Colonic mucosa (tissue), 4 donors: Measurements from ENCODE around the gene PDIA4. TPM values are rescaled to one million over a fixed set of nuclear protein-coding genes. Genes with fewer than 3 reads are reported as not detected.

Source experiments
- DNase-seq: peaks from one replicate; pipeline ENCODE4 v3.0.0-alpha.2; 2020
- H3K27ac ChIP-seq: fragments of 200-600 bp; one replicate; pipeline ENCODE4 v1.8.0; 2021
- H3K27me3 ChIP-seq: fragments of 200-600 bp; one replicate; pipeline ENCODE4 v1.8.0; 2021
- H3K36me3 ChIP-seq: fragments of 200-600 bp; one replicate; pipeline ENCODE4 v1.8.0; 2021
- H3K4me1 ChIP-seq: fragments of 200-600 bp; one replicate; pipeline ENCODE4 v1.8.0; 2021; ENCODE audit warnings: mild to moderate bottlenecking
- H3K4me3 ChIP-seq: fragments of 200-600 bp; one replicate; pipeline ENCODE4 v1.8.0; 2021
- H3K9ac ChIP-seq, 2 donors: one replicate each; pipeline ENCODE4 v1.7.0; 2013; ENCODE audit warnings: control low read depth in 2 of 2, low read depth in 2 of 2, low read length in 2 of 2
- H3K9me3 ChIP-seq: fragments of 200-600 bp; one replicate; pipeline ENCODE4 v1.8.0; 2021
- intact Hi-C: fragments of 100-400 bp; cut with DNase I; formaldehyde crosslinking; loops from one replicate; pipeline ENCODE4 v1.14.1; 2022
- total RNA-seq, 2 donors: library from RNA; stranded (reverse); fragmentation: NEBNext Ultra II Directional in 1 of 2; extraction: Animal tissue kit (Norgen Biotek cat#: 25700) in 1 of 2; gene quantifications; one replicate each; pipeline ENCODE4 v1.2.1, GENCODE V29; 2021
- TF ChIP-seq, protein P1 (sequence below): fragments of 200-600 bp; IDR thresholded peaks from one replicate; pipeline ENCODE4 v1.8.0; 2022; ENCODE audit warnings: antibody characterized with exemption, mild to moderate bottlenecking
- donor health status: healthy.
- donor health status: DM: no; HTN: no; CAD: no.
- donor health status: DM: no; HTN: no; CAD: no.

The PDIA4 gene
- total RNA-seq, 2 donors from 2014 or later: 218 to 485 TPM

DNA sequence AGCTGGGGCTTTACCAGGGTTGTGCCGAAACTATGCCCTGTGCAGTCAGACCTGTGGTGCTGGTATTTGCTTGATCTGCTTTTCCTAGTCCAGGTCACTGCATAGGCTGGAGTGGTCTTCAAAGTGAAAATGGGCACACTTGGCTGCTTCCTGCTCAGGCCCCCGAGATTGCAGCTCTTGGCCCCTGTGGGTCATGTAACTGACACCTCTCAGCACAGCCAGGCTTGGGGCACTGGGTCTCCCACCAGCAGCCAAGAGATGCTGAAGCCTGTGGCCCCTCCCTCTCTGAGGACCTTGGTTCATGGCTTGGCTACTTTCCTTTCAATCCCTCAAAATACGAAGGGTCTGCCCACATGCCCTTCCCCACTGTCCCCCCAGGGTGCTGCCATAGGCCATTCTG is 33.7 kb downstream of the PDIA4 start:
- no peak for DNase-seq
- TF ChIP-seq, protein P1, sequence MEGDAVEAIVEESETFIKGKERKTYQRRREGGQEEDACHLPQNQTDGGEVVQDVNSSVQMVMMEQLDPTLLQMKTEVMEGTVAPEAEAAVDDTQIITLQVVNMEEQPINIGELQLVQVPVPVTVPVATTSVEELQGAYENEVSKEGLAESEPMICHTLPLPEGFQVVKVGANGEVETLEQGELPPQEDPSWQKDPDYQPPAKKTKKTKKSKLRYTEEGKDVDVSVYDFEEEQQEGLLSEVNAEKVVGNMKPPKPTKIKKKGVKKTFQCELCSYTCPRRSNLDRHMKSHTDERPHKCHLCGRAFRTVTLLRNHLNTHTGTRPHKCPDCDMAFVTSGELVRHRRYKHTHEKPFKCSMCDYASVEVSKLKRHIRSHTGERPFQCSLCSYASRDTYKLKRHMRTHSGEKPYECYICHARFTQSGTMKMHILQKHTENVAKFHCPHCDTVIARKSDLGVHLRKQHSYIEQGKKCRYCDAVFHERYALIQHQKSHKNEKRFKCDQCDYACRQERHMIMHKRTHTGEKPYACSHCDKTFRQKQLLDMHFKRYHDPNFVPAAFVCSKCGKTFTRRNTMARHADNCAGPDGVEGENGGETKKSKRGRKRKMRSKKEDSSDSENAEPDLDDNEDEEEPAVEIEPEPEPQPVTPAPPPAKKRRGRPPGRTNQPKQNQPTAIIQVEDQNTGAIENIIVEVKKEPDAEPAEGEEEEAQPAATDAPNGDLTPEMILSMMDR: no peak
- Histone ChIP-seq H3K9ac (no peak overlapping the region), H3K4me3 (no peak overlapping the region), H3K9me3 (no peaks in the 10 kb centered on the region), H3K36me3 (no peaks in the 10 kb centered on the region), H3K4me1 (no peaks in the 10 kb centered on the region), H3K27ac (no peak overlapping the region), H3K27me3 (no peaks in the 10 kb centered on the region)
- intact Hi-C loops: no loop called here

DNA sequence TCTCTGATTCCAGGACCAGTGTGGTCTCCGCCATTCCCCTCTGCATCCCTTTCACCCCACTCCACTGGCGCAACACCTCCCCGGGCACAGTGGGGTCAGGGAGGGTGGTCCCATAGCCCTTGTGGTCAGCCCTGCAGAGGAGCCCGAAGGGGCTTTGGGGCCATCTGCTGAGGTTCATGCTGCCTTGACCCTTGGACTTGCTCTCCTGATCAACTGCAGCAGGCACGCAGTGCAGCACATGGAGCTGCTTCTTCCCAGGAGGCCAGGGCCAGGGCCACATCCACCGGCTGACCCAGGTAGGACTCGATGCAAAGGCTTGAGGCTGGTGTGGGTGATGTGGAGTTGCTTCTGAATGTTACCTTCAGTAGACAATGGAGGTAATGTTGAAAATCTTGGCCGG is 35.1 kb downstream of the PDIA4 start:
- intact Hi-C loops: no loop called here
- TF ChIP-seq, protein P1: no peak
- DNase-seq: no peak
- Histone ChIP-seq H3K27me3 (no peaks in the 10 kb centered on the region), H3K4me1 (no peaks in the 10 kb centered on the region), H3K9me3 (no peaks in the 10 kb centered on the region), H3K36me3 (no peaks in the 10 kb centered on the region), H3K27ac (no peak overlapping the region), H3K4me3 (no peak overlapping the region), H3K9ac (no peak overlapping the region)

DNA sequence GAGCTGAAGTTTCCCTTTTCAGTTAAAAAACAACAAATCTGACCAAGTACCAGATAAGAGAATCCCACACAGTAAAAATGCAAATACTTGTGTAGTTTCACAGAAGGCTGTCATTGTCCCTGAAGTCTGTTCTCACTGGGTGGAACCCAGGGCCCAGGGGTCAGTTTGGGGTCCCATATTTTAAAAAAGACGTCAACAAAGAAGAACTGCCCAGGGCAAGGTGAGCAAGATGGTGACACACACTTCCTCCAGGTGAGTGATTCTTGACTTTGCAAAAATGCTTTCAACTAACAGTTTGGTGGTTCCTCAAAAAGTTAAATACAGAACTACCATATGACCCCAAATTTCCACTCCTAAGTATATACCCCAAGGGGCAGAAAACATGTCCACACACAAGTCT is 36.8 kb downstream of the PDIA4 start:
- H3K27ac ChIP-seq: no peak overlapping the region
- intact Hi-C loops: no loop called here
- H3K36me3 ChIP-seq: no peaks in the 10 kb centered on the region
- H3K27me3 ChIP-seq: no peaks in the 10 kb centered on the region
- H3K4me3 ChIP-seq: no peak overlapping the region
- H3K9ac ChIP-seq: no peak overlapping the region
- TF ChIP-seq, protein P1: no peak
- H3K4me1 ChIP-seq: no peaks in the 10 kb centered on the region
- DNase-seq: no peak
- H3K9me3 ChIP-seq: no peaks in the 10 kb centered on the region

DNA sequence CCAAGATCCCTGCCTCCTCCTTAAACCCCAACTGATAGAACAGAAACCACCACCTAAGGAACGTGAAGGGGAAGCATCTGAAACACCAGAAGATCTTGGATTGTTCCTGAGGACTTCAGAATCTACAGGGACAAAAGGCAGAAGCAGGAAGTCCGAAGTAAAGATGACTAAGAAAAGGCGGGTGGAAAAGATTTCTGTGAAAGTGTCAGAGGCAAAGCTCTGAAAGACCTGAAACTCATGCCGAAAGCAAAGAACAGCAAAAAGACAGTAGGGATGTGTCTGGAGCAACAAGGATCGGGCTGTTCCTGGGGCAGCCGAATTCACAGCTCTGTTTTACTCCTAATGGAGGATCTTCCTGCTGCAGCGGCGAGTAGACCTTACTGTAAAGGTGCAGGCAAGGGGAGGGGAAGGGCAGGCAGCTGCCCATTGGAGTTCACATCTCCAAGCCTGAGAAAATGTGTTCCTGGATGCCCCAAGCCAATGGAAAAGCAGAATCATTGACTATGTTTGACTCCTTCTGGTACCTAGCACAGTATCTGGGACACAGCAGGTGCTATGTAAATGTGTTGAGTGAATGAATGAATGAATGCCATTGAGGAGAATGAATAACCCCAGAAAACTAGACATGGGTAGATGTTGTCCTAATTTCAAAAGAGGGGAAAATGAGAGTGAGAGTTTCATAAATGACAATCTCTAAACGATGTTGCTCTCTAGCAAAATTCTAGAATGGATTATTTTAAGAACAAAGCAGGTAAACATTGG is 40.4 kb downstream of the PDIA4 start:
- H3K4me1 ChIP-seq: peaks cover 7% of the 10 kb centered on the region
- H3K36me3 ChIP-seq: no peaks in the 10 kb centered on the region
- H3K27me3 ChIP-seq: no peaks in the 10 kb centered on the region
- no peaks in the 10 kb centered on the region for H3K9me3 ChIP-seq
- peak overlapping the region; percentile 45 to 90 for H3K9ac ChIP-seq
- intact Hi-C loops: no loop called here
- H3K4me3 ChIP-seq: peak overlapping the region; percentile 48
- TF ChIP-seq, protein P1: no peak
- DNase-seq: peak; percentile 42
- peak overlapping the region; percentile 80 for H3K27ac ChIP-seq

DNA sequence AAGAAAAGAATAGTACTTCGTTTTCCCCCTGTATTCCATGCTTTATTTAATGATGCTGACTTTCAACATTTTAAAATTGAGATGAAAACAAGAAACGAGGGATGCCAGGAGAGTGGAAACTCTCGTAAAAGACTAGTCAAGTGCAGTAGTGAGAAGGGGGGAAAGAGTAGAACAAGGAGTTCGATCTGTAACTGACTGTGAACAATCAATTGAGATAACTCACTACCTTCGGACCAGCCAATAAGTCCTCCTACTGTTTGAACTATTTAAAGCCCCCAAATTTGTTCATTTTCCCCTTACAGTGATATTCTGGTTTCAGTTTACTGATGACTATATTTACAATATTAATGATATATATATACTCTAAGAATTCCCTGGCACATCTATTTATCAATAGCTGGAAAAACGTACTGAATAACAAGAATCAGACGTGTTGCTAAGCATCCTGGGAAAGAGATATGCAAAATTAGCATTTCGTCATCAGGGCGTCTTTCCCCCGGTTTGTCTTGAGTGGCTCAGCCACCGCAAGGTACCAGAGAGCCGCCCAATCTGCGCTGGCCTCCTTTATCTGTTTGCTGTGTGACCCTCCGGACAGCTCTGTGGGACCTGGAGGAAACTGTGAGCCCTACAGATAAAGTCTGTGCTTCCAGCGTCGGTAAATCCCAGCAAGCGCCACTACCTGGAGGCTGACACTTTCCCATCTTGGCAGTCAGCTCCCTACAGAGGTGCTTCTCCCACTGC is 41.1 kb downstream of the PDIA4 start:
- Histone ChIP-seq H3K9me3 (no peaks in the 10 kb centered on the region), H3K27me3 (no peaks in the 10 kb centered on the region), H3K4me1 (peaks cover 11% of the 10 kb centered on the region), H3K27ac (peak overlapping the region; percentile 80), H3K9ac (peak overlapping the region; percentile 45 to 90), H3K4me3 (peak overlapping the region; percentile 48), H3K36me3 (no peaks in the 10 kb centered on the region)
- TF ChIP-seq, protein P1: no peak
- intact Hi-C loops: no loop called here
- DNase-seq: peak; percentile 89
